Measurements from ENCODE around the gene MYO10. TPM values are rescaled to one million over a fixed set of nuclear protein-coding genes. Genes with fewer than 3 reads are reported as not detected.

Gene MYO10
- total RNA-seq, 1 experiment from 2014 or later = 89.8 TPM

DNA sequence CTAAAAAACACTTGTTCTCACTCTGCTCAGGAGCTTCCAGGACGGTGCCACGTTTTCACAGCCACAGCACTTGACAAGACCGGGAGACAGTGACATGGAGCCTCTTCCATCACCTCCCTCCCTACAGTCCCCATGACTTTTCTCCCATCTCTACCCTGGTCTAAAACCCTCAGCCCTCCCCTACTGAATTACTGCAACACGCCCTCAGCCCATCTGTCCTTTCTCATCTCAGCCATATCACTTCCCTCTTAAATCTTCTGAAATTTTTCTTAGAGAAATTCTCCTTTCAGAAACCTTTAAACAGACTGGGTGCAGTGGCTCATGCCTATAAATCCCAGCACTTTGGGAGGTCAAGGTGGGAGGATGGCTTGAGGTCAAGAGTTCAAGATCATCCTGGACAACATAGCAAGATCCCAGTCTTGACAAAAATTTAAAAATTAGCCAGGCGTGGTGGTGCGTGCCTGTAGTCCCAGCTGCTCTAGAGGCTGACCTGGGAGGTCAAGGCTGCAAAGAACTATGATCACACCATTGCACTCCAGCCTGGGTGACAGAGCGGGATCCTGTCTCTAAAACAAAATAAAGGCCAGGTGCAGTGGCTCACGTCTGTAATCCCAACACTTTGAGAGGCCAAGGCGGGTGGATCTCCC is 125.8 kb downstream of the MYO10 start:
- POLR2A ChIA-PET = no interaction called here
- CTCF ChIA-PET = interaction anchor here (1.1 kb wide), 1 partner anchor 19 kb away, joined by 3 read pairs; no protein-coding TSS in a partner anchor
- no peaks in the 10 kb centered on the region for H3K9me3 Mint-ChIP-seq

GRCh38 chr5:16809395-16810207 is 126.5 kb downstream of the MYO10 start:
- ChIA-PET POLR2A (no interaction called here), CTCF (interaction anchor here (1.1 kb wide), 1 partner anchor 18 kb away, joined by 3 read pairs; no protein-coding TSS in a partner anchor)
- peak overlapping the region; percentile 54 for H3K27ac Mint-ChIP-seq
- DNase-seq (ENCODE audit: low spot score) (no peak), ATAC-seq (0 out of 2 replicates have a peak, but pooled peaks have one; percentile 20)
- no peaks in the 10 kb centered on the region for H3K9me3 Mint-ChIP-seq
- TF ChIP-seq ZBTB21 (CRISPR knock-in tag; IDR thresholded peaks at IDR 0.05; ENCODE audit: borderline replicate concordance) = no peak
- no peak for TF ChIP-seq ZNF423 (CRISPR knock-in tag; IDR thresholded peaks at IDR 0.05)
- TF ChIP-seq, protein P1, sequence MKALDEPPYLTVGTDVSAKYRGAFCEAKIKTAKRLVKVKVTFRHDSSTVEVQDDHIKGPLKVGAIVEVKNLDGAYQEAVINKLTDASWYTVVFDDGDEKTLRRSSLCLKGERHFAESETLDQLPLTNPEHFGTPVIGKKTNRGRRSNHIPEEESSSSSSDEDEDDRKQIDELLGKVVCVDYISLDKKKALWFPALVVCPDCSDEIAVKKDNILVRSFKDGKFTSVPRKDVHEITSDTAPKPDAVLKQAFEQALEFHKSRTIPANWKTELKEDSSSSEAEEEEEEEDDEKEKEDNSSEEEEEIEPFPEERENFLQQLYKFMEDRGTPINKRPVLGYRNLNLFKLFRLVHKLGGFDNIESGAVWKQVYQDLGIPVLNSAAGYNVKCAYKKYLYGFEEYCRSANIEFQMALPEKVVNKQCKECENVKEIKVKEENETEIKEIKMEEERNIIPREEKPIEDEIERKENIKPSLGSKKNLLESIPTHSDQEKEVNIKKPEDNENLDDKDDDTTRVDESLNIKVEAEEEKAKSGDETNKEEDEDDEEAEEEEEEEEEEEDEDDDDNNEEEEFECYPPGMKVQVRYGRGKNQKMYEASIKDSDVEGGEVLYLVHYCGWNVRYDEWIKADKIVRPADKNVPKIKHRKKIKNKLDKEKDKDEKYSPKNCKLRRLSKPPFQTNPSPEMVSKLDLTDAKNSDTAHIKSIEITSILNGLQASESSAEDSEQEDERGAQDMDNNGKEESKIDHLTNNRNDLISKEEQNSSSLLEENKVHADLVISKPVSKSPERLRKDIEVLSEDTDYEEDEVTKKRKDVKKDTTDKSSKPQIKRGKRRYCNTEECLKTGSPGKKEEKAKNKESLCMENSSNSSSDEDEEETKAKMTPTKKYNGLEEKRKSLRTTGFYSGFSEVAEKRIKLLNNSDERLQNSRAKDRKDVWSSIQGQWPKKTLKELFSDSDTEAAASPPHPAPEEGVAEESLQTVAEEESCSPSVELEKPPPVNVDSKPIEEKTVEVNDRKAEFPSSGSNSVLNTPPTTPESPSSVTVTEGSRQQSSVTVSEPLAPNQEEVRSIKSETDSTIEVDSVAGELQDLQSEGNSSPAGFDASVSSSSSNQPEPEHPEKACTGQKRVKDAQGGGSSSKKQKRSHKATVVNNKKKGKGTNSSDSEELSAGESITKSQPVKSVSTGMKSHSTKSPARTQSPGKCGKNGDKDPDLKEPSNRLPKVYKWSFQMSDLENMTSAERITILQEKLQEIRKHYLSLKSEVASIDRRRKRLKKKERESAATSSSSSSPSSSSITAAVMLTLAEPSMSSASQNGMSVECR (CRISPR knock-in tag; IDR thresholded peaks at IDR 0.05; ENCODE audit: borderline replicate concordance) = no peak
- no peak for TF ChIP-seq ZNF219 (CRISPR knock-in tag; IDR thresholded peaks at IDR 0.05; ENCODE audit: borderline replicate concordance)
- TF ChIP-seq, protein P2, sequence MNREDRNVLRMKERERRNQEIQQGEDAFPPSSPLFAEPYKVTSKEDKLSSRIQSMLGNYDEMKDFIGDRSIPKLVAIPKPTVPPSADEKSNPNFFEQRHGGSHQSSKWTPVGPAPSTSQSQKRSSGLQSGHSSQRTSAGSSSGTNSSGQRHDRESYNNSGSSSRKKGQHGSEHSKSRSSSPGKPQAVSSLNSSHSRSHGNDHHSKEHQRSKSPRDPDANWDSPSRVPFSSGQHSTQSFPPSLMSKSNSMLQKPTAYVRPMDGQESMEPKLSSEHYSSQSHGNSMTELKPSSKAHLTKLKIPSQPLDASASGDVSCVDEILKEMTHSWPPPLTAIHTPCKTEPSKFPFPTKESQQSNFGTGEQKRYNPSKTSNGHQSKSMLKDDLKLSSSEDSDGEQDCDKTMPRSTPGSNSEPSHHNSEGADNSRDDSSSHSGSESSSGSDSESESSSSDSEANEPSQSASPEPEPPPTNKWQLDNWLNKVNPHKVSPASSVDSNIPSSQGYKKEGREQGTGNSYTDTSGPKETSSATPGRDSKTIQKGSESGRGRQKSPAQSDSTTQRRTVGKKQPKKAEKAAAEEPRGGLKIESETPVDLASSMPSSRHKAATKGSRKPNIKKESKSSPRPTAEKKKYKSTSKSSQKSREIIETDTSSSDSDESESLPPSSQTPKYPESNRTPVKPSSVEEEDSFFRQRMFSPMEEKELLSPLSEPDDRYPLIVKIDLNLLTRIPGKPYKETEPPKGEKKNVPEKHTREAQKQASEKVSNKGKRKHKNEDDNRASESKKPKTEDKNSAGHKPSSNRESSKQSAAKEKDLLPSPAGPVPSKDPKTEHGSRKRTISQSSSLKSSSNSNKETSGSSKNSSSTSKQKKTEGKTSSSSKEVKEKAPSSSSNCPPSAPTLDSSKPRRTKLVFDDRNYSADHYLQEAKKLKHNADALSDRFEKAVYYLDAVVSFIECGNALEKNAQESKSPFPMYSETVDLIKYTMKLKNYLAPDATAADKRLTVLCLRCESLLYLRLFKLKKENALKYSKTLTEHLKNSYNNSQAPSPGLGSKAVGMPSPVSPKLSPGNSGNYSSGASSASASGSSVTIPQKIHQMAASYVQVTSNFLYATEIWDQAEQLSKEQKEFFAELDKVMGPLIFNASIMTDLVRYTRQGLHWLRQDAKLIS (CRISPR knock-in tag; IDR thresholded peaks at IDR 0.05; ENCODE audit: borderline replicate concordance) = no peak
- no peak for TF ChIP-seq JUN (CRISPR knock-in tag; IDR thresholded peaks at IDR 0.05)
- TF ChIP-seq, protein P3, sequence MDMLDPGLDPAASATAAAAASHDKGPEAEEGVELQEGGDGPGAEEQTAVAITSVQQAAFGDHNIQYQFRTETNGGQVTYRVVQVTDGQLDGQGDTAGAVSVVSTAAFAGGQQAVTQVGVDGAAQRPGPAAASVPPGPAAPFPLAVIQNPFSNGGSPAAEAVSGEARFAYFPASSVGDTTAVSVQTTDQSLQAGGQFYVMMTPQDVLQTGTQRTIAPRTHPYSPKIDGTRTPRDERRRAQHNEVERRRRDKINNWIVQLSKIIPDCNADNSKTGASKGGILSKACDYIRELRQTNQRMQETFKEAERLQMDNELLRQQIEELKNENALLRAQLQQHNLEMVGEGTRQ (CRISPR knock-in tag; IDR thresholded peaks at IDR 0.05) = no peak
- no peak for TF ChIP-seq ETV6 (CRISPR knock-in tag; IDR thresholded peaks at IDR 0.05)
- no peak overlapping the region for H3K4me3 Mint-ChIP-seq
- H3K27me3 Mint-ChIP-seq (ENCODE audit: low read depth) = no peaks in the 10 kb centered on the region
- H3K4me1 Mint-ChIP-seq = peaks cover 14% of the 10 kb centered on the region
- H3K36me3 Mint-ChIP-seq = peaks cover 5% of the 10 kb centered on the region

More for the DNA sequence above, 125.8 kb downstream of the MYO10 start:
- no peaks in the 10 kb centered on the region for H3K27me3 Mint-ChIP-seq (ENCODE audit: low read depth)
- no peak for ATAC-seq
- no peak for DNase-seq (ENCODE audit: low spot score)
- peak overlapping the region; percentile 54 for H3K27ac Mint-ChIP-seq
- H3K36me3 Mint-ChIP-seq = peaks cover 5% of the 10 kb centered on the region
- peaks cover 14% of the 10 kb centered on the region for H3K4me1 Mint-ChIP-seq
- TF ChIP-seq, protein P4, sequence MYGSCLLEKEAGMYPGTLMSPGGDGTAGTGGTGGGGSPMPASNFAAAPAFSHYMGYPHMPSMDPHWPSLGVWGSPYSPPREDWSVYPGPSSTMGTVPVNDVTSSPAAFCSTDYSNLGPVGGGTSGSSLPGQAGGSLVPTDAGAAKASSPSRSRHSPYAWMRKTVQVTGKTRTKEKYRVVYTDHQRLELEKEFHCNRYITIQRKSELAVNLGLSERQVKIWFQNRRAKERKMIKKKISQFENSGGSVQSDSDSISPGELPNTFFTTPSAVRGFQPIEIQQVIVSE (CRISPR knock-in tag; IDR thresholded peaks at IDR 0.05; ENCODE audit: borderline replicate concordance) = no peak
- TF ChIP-seq, protein P3 (CRISPR knock-in tag; IDR thresholded peaks at IDR 0.05) = no peak
- no peak for TF ChIP-seq IRF2 (CRISPR knock-in tag; IDR thresholded peaks at IDR 0.05; ENCODE audit: borderline replicate concordance, low read depth)
- no peak for TF ChIP-seq SOX15 (CRISPR knock-in tag; IDR thresholded peaks at IDR 0.05)
- H3K4me3 Mint-ChIP-seq = no peak overlapping the region
